K562 (cell line): Measurements from ENCODE around the gene MFSD2B.

ENCODE experiments used
- ATF4 ChIP-seq: fragments of 450-650 bp; formaldehyde crosslinking; IDR thresholded peaks from 2 replicates; pipeline ENCODE4 v1.4.0; 2022; ENCODE audit warnings: mild to moderate bottlenecking, moderate library complexity
- CBX8 ChIP-seq: fragments of 200-600 bp; sonication (generic); IDR thresholded peaks from 2 replicates; pipeline ENCODE4 v1.6.1; 2012; ENCODE audit warnings: borderline replicate concordance, mixed run types, low read depth, mild to moderate bottlenecking, moderate library complexity, mixed read lengths, low read length, control low read depth, inconsistent platforms; ENCODE audit not compliant: poor library complexity, severe bottlenecking; ENCODE audit errors: extremely low read depth
- DMBX1 ChIP-seq: fragments of 250-450 bp; sonication (Bioruptor Pico); IDR thresholded peaks from 2 replicates; pipeline ENCODE4 v1.8.0; 2022; ENCODE audit warnings: inconsistent platforms, mild to moderate bottlenecking, moderate library complexity, borderline replicate concordance
- ELK1 ChIP-seq: sonication (generic); formaldehyde crosslinking; IDR thresholded peaks from 2 replicates; pipeline ENCODE4 v1.8.1; 2022; ENCODE audit warnings: missing genetic modification reagents
- ETS1 ChIP-seq: conservative IDR thresholded peaks from 2 replicates; pipeline ENCODE4 v1.6.1; 2011; ENCODE audit warnings: low read depth, mild to moderate bottlenecking, low read length; ENCODE audit not compliant: control insufficient read depth
- GATA2 ChIP-seq: sonication (generic); formaldehyde crosslinking; IDR thresholded peaks from 2 replicates; pipeline ENCODE4 v1.4.0; 2020; ENCODE audit warnings: mild to moderate bottlenecking, missing genetic modification reagents
- RCOR1 ChIP-seq, 2 experiments: IDR thresholded peaks; 2 replicates each; pipeline ENCODE4 v1.6.1; 2012; ENCODE audit warnings: low read depth in 2 of 2, low read length in 2 of 2, borderline replicate concordance in 1 of 2, improper control_type of control experiment in 1 of 2
- TAF1 ChIP-seq: IDR thresholded peaks from 2 replicates; pipeline ENCODE4 v1.6.1; 2011; ENCODE audit warnings: mild to moderate bottlenecking, low read length, moderate library complexity; ENCODE audit not compliant: insufficient read depth, control insufficient read depth, severe bottlenecking; ENCODE audit errors: extremely low read depth
- ZBTB2 ChIP-seq: fragments of 450-650 bp; IDR thresholded peaks from 2 replicates; pipeline ENCODE4 v1.6.1; 2016; ENCODE audit warnings: antibody characterized with exemption

- TF ChIP-seq DMBX1 (CRISPR knock-in tag) (no peak), ETS1 (no peak), TAF1 (no peak), RCOR1 (IDR thresholded peaks at IDR 0.05; ENCODE audit: borderline replicate concordance in 1 of 2, low read depth in 2 of 2, low read length in 2 of 2) (no peak), ELK1 (CRISPR knock-in tag) (no peak), GATA2 (CRISPR knock-in tag) (no peak), ATF4 (CRISPR knock-in tag) (no peak), ZBTB2 (no peak), CBX8 (no peak)
These were observed 15.2 kb downstream of the MFSD2B start for GRCh38 chr2:24024996-24025663.
